ENCODE measurements around the gene GSS.
A peak's percentile ranks its signal among the peaks of the same experiment; 100 is the strongest.

- TF ChIP-seq CTCF (conservative IDR thresholded peaks at IDR 0.05; ENCODE audit: low read depth, low read length) (peak; percentile 79), EZH2 (IDR thresholded peaks at IDR 0.05; ENCODE audit: low read length, unreplicated experiment) (no peak)
These were observed at the start of gene GSS, which contains the start of gene MYH7B for GRCh38 chr20:34955231-34956040.
